ENCODE results near the gene TIMP2.

- TF ChIP-seq CTCF (IDR thresholded peaks at IDR 0.05) (no peak), POLR2A (IDR thresholded peaks at IDR 0.05) (no peak)
Measured at GRCh38 chr17:78953356-78954350, 28.5 kb upstream of the TIMP2 start.

Data from heart left ventricle (tissue), 13 donors.